ENCODE results near the gene FSIP1. TPM values are rescaled to one million over a fixed set of nuclear protein-coding genes. Genes with fewer than 3 reads are reported as not detected.

FSIP1 gene
- total and polyA plus RNA-seq, 9 of the 15 experiments (the other 6 are each of a cell fraction or from before 2014, with no cell fraction given): 0.07 to 0.51 (median 0.29) TPM

- no TSS peak for BruUV-seq (replicated peaks)
- TF ChIP-seq SRSF9 (IDR thresholded peaks at IDR 0.05; ENCODE audit: borderline replicate concordance, low read depth, low read length) (no peak), THRA (IDR thresholded peaks at IDR 0.05) (no peak), ZNF280A (IDR thresholded peaks at IDR 0.05; ENCODE audit: low read depth, partially characterized antibody) (no peak), KAT7 (CRISPR knock-in tag; IDR thresholded peaks at IDR 0.05; ENCODE audit: borderline replicate concordance) (no peak), TARDBP (IDR thresholded peaks at IDR 0.05) (no peak), HDAC2 (IDR thresholded peaks at IDR 0.05) (no peak), KHSRP (IDR thresholded peaks at IDR 0.05) (no peak), JUN (IDR thresholded peaks at IDR 0.05; ENCODE audit: borderline replicate concordance, low read depth, low read length) (no peak), JUN (CRISPR knock-in tag; IDR thresholded peaks at IDR 0.05; ENCODE audit: borderline replicate concordance) (no peak), EHMT2 (IDR thresholded peaks at IDR 0.05) (no peak), RAD21 (CRISPR knock-in tag; conservative IDR thresholded peaks at IDR 0.05 in 1 of 2, IDR thresholded peaks at IDR 0.05 in 1 of 2) (no peak), ZNF239 (CRISPR knock-in tag; IDR thresholded peaks at IDR 0.05) (no peak), MEF2A (IDR thresholded peaks at IDR 0.05; ENCODE audit: control insufficient read depth, low read depth, low read length) (no peak), HIVEP1 (CRISPR knock-in tag; IDR thresholded peaks at IDR 0.05) (no peak), BCL6 (CRISPR knock-in tag; IDR thresholded peaks at IDR 0.05) (no peak), YY1 (IDR thresholded peaks at IDR 0.05; ENCODE audit: borderline replicate concordance in 1 of 3, control insufficient read depth in 1 of 3, extremely low read depth in 1 of 3, insufficient read depth in 3 of 3, insufficient read length in 1 of 3, insufficient replicate concordance in 2 of 3, low read depth in 1 of 3, low read length in 2 of 3) (no peak)
- no peak for ATAC-seq
- 0% methylated on average over 4 of the region's 4 CpGs for WGBS (ENCODE audit: insufficient coverage, low coverage, missing lambda C conversion rate)
- Histone ChIP-seq H3K9me1 (ENCODE audit: control insufficient read depth, insufficient read depth, low read length) (no peaks in the 10 kb centered on the region), H3K9ac (ENCODE audit: insufficient read depth in 1 of 2, low read depth in 2 of 2, low read length in 2 of 2) (no peak overlapping the region), H3K27ac (ENCODE audit: extremely low read depth, low read depth, low read length) (no peak overlapping the region), H3K9me3 (replicated peaks; ENCODE audit: control insufficient read depth, insufficient read depth, low read depth, low read length) (no peaks in the 10 kb centered on the region), H3K4me1 (replicated peaks in 1 of 2; ENCODE audit: control insufficient read depth in 2 of 2, insufficient read depth in 2 of 2, low read length in 2 of 2) (no peaks in the 10 kb centered on the region), H3K36me3 (ENCODE audit: control insufficient read depth, insufficient read depth, low read length) (no peaks in the 10 kb centered on the region), H3K27me3 (ENCODE audit: control insufficient read depth in 2 of 2, insufficient read depth in 2 of 2, low read length in 2 of 2) (peaks cover 0 to 8% of the 10 kb centered on the region in 2 experiments; a peak in 4 of 5 replicates), H2AFZ (ENCODE audit: low read depth, low read length) (no peak overlapping the region), H4K20me1 (replicated peaks; ENCODE audit: control insufficient read depth, insufficient read depth, low read length) (no peaks in the 10 kb centered on the region), H3K4me3 (no peak overlapping the region), H3K4me2 (ENCODE audit: insufficient read depth, low read length) (no peak overlapping the region), H3K79me2 (ENCODE audit: control insufficient read depth, insufficient read depth, low read length) (no peaks in the 10 kb centered on the region)
- DNase-seq (ENCODE audit: extremely low read depth in 1 of 4, low spot score in 3 of 4): no peak
- FAIRE-seq: no peak
- in situ Hi-C loops (cut with MboI): no loop called here
- ChIA-PET CTCF (ENCODE audit: low intra/inter-chr PET ratio) (no interaction called here), POLR2A (interaction anchor here (0.6 kb wide), 1 partner anchor 1006 kb away, joined by 3 read pairs; no protein-coding TSS in a partner anchor)
- intact Hi-C loops (cut with micrococcal nuclease): no loop called here
Observed at GRCh38 chr15:39625451-39625850, 157.2 kb downstream of the FSIP1 start.

Measured in K562 (cell line).